Measurements from ENCODE around the gene CRB1. TPM values are rescaled to one million over a fixed set of nuclear protein-coding genes. Genes with fewer than 3 reads are reported as not detected.

CRB1 gene
- total and polyA plus RNA-seq, 2 of the 8 experiments (the other 6 are each of a cell fraction or from before 2014, with no cell fraction given): 0.03 TPM; not detected in 1

GRCh38 chr1:197355248-197355995 is 87.4 kb downstream of the CRB1 start:
- WGBS, 2 experiments (ENCODE audit: extremely low coverage in 1 of 2, insufficient coverage in 1 of 2, insufficient read length in 1 of 2, insufficient replicate concordance in 2 of 2, low coverage in 1 of 2, low lambda C conversion rate in 2 of 2, missing lambda C conversion rate in 1 of 2): 91% methylated on average over 36 of the region's 39 CpGs; no CpG with 5 or more reads in 1 of the 2 experiments
- TF ChIP-seq GABPA (IDR thresholded peaks at IDR 0.05; ENCODE audit: borderline replicate concordance, insufficient read depth, low read length): no peak
- no peak for TF ChIP-seq JUND (IDR thresholded peaks at IDR 0.05; ENCODE audit: low read length)
- no peak for TF ChIP-seq CTBP2 (IDR thresholded peaks at IDR 0.05; ENCODE audit: borderline replicate concordance, insufficient read depth, insufficient read length, low read length)
- TF ChIP-seq CTCF (IDR thresholded peaks at IDR 0.05; ENCODE audit: control extremely low read depth in 1 of 3, insufficient read depth in 1 of 3, low read depth in 1 of 3, low read length in 3 of 3): no peak
- no peak for TF ChIP-seq USF2 (IDR thresholded peaks at IDR 0.05; ENCODE audit: low read length)
- TF ChIP-seq MAFK (IDR thresholded peaks at IDR 0.05; ENCODE audit: low read depth, low read length): no peak
- TF ChIP-seq FOSL1 (IDR thresholded peaks at IDR 0.05; ENCODE audit: insufficient read depth, low read depth, low read length): no peak
- TF ChIP-seq BACH1 (IDR thresholded peaks at IDR 0.05; ENCODE audit: low read length): no peak

More at GRCh38 chr1:197355248-197355995, 87.4 kb downstream of the CRB1 start:
- no peaks in the 10 kb centered on the region for H3K79me1 ChIP-seq (ENCODE audit: low read depth, low read length)
- H4K20me1 ChIP-seq (replicated peaks in 1 of 2; ENCODE audit: control insufficient read depth in 1 of 2, insufficient read depth in 2 of 2, low read length in 2 of 2): no peaks in the 10 kb centered on the region
- no peaks in the 10 kb centered on the region; a peak in 1 of 7 replicates for H3K4me1 ChIP-seq (replicated peaks in 1 of 4; ENCODE audit: control insufficient read depth in 3 of 4, insufficient read depth in 4 of 4, low read length in 3 of 4)
- H4K91ac ChIP-seq (replicated peaks; ENCODE audit: insufficient read length, low read length): no peak overlapping the region
- H2BK15ac ChIP-seq (ENCODE audit: low read length): no peak overlapping the region
- no peak overlapping the region for H2BK5ac ChIP-seq (ENCODE audit: low read depth, low read length)
- no peak overlapping the region for H4K5ac ChIP-seq (ENCODE audit: insufficient read length, low read depth, low read length)
- POLR2A ChIA-PET (ENCODE audit: partially characterized antibody): interaction anchor here (1.1 kb wide), 1 partner anchor 13 kb away, joined by 3 read pairs; no protein-coding TSS in a partner anchor
- H3K4me3 ChIP-seq (ENCODE audit: extremely low read depth in 1 of 4, insufficient read depth in 2 of 4, low read depth in 3 of 4, low read length in 4 of 4): no peak overlapping the region
- no peaks in the 10 kb centered on the region for H3K36me3 ChIP-seq (ENCODE audit: control insufficient read depth in 2 of 4, insufficient read depth in 4 of 4, low read length in 3 of 4)
- DNase-seq (ENCODE audit: low read depth in 1 of 2, low spot score in 2 of 2) (no peak), FAIRE-seq (no peak)
- H2AK5ac ChIP-seq (ENCODE audit: low read depth, low read length): no peak overlapping the region
- no peaks in the 10 kb centered on the region for H3K79me2 ChIP-seq (ENCODE audit: control insufficient read depth in 1 of 2, insufficient read depth in 2 of 2, low read length in 2 of 2)
- H3K56ac ChIP-seq (replicated peaks; ENCODE audit: insufficient read length, low read depth, low read length): no peak overlapping the region
- H3K23ac ChIP-seq (ENCODE audit: insufficient read length): no peak overlapping the region
- no peak overlapping the region for H2BK20ac ChIP-seq (ENCODE audit: low read length)
- H3K23me2 ChIP-seq (ENCODE audit: low read depth, low read length): no peaks in the 10 kb centered on the region
- no peak overlapping the region for H3K4ac ChIP-seq (replicated peaks; ENCODE audit: insufficient read length, low read depth, low read length)
- H3K14ac ChIP-seq (ENCODE audit: insufficient read length): no peak overlapping the region
- H2AFZ ChIP-seq (ENCODE audit: low read length): no peak overlapping the region
- H3K9ac ChIP-seq (replicated peaks in 1 of 4; ENCODE audit: extremely low read depth in 1 of 4, low read depth in 3 of 4, low read length in 3 of 4): no peak overlapping the region
- no peak overlapping the region for H4K8ac ChIP-seq (ENCODE audit: extremely low read depth, insufficient read depth, low read length)
- no peak overlapping the region for H2BK12ac ChIP-seq (ENCODE audit: low read depth, low read length)
- no peak overlapping the region for H3K18ac ChIP-seq (ENCODE audit: extremely low read depth, low read length)
- H3K9me3 ChIP-seq (ENCODE audit: insufficient read depth in 2 of 2, low read depth in 1 of 2, low read length in 1 of 2): no peaks in the 10 kb centered on the region
- CTCF ChIA-PET (ENCODE audit: partially characterized antibody): interaction anchor here (0.8 to 2.4 kb wide), 13 partner anchors 13 to 175 kb away, joined by 3 to 21 read pairs (median 3); no protein-coding TSS in a partner anchor
- H3K4me2 ChIP-seq (ENCODE audit: insufficient read depth in 1 of 2, low read depth in 2 of 2, low read length in 2 of 2): no peak overlapping the region
- H2BK120ac ChIP-seq (replicated peaks; ENCODE audit: low read depth, low read length): no peak overlapping the region
- H3K27ac ChIP-seq (ENCODE audit: low read depth, low read length): no peak overlapping the region
- H3K27me3 ChIP-seq (replicated peaks in 1 of 4; ENCODE audit: control insufficient read depth in 3 of 4, extremely low read depth in 1 of 4, insufficient read depth in 3 of 4, low read length in 3 of 4): no peaks in the 10 kb centered on the region
